HG02970 (cell line): ENCODE results near the gene CCDC112.
"Not testable (repeated sequence)": the region's sequence is repeated elsewhere in the genome, so short reads cannot be mapped to it uniquely, and the experiment has no call there.

Experiments used
- ATAC-seq: cut with Tn5 transposase; IDR thresholded peaks from one replicate; pipeline ENCODE4 v1.9.1; 2021; ENCODE audit warnings: mild to moderate bottlenecking, moderate library complexity, moderate number of reproducible peaks; ENCODE audit not compliant: unreplicated experiment, low FRiP score

CCDC112 gene

GRCh38 chr5:115265220-115265619 lies 31.2 kb downstream of the CCDC112 start:
- ATAC-seq = no peak

DNA sequence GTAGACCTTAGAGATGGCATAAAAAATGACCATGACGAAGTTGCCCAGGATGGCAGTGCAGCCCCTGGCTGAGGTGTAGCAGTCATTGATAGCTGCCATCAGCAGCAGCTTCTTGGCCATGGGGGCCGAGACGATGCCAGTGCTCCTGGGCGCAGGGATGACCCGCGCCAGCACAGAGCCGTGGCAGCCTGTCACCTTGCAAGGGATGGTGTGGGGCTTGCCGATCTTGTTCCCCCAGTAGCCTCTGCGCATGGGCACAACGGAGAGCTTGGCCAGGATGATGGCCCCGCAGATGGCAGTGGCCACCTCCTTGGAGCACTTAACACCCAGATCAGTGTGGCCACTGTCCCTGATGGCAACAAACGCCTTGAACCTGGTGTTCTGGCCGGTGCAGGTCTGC lies 31.7 kb downstream of the CCDC112 start:
- ATAC-seq = no peak

- no peak for ATAC-seq
Measured at GRCh38 chr5:115263078-115263380, 33.4 kb downstream of the CCDC112 start.

DNA sequence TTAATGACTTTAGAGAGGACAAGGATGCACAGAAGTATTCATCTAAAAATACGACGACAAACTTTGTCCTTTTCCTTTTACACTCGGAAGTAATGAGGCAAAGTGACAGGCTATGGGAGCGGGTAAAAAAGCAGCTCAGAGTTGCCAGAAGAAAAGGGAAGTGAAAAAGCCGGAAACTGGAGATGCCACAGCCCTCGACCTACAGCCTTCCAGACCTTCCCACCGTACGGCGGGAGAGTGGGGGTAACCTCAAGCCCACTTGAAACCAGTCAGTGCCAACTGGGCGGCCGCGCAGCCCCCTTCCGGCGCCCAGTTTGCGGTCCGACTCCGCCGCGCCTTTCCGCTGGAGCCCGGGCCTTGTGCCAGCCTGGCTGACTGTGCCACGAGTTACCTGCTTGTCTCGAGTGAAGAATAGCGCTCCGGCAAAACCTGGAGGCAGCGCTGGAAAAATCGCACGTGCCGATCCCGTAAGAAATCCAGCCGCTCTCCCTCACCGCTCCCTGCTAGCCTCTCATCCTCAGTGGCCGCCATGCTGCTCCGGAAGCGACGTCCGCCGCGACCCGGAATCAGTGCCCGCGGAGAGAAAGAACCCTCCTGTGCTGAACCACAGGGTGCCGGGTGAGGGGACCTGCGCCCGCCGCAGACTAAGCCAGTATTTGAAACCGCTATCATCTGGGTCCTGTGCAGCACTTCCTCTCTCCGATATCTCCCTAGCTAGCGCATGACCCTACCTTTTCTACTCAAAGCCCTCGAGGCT lies 34.0 kb downstream of the CCDC112 start, which contains the start of gene PGGT1B:
Gene PGGT1B, minus strand, starts transcription at position 557 of the 757 bp plus-strand sequence. Its CDS starts 26 bp downstream, at position 531.
- ATAC-seq = peak; percentile 75

DNA sequence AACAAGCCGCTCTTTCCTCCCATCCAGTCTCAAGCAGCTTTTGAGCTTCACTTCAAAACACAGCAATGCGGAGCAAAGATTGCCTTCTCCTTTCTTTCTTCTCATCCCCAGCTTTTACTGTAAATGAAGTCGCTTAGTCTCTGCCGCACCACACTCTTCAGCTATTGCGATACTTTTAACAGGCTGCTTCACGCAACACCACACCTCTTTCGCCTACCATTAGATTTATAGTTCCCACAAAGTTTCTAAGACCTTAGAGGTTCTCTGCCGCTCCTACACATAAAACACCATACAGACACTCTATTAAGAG lies 34.5 kb downstream of the CCDC112 start:
- ATAC-seq = peak; percentile 15

DNA sequence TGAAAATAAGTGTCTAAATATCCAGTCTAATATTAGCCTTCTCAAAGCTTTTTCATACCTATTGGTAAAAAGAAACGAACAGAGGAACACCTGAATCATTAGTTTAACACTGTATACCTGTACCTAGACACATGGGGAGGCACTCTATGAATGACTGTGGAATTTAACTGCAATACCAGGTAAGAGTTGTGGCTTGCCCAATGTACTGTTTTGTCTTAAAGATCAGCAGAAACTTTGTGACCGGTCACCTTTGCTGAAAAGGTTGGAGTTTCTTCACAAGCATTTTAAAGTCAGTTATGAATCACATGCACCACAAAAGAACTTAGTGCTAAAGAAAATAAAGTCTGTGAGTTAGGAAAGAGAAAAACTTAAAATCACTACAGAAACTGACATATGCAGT lies 36.2 kb downstream of the CCDC112 start:
- ATAC-seq = no peak

GRCh38 chr5:115257981-115258380 lies 38.5 kb downstream of the CCDC112 start:
- ATAC-seq = no peak

GRCh38 chr5:115249379-115249778 lies 47.1 kb downstream of the CCDC112 start:
- ATAC-seq = not testable (repeated sequence)

DNA sequence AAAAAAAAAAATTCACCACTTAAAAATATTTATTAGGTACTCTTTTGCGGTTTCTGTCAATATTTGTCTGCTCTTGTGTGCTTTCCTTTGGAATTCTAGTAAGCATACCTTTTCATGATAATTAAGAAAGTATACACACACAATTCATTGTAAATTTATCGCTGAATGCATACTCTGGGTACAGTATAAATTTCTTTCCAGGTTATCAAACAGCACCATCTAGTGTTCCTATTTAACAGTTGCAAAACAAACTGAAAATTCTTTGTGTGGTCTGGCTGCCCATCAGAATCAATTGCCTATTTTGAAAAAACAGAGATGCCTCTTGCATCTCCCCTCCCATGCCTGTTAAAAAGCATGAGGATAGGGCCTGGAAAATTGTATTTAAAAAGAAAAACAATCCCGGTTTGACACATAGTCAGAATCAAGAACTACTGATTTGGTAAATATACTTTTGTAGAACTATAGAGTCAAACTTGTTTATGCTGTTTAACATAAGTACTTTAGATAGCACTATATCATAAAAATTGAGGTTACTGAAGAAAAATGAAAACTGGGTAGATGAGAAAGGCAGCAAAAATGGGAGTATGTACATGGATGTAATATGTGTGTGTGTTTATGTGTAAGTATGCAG lies 50.0 kb downstream of the CCDC112 start:
- no peak for ATAC-seq

DNA sequence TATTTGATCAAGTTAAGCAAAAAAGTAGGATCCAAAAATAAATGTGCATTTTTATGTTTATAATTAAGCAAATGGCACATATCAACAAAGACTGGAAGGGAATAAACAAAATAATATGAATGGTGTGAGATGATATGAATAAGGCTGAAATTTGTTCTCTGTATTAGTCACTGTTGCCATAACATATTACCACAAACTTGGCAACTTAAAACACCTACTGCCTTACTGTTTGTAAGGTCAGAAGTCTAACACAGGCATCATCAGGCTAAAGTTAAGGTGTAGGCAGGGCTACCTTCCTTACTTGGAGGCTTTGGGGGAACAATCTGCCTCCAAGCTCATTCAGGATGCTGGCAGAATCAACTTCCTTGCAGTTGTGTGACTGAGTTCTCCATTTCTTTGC lies 53.0 kb downstream of the CCDC112 start:
- peak; percentile 69 for ATAC-seq

- no peak for ATAC-seq
Measured at GRCh38 chr5:115241881-115242642, 54.4 kb downstream of the CCDC112 start.

DNA sequence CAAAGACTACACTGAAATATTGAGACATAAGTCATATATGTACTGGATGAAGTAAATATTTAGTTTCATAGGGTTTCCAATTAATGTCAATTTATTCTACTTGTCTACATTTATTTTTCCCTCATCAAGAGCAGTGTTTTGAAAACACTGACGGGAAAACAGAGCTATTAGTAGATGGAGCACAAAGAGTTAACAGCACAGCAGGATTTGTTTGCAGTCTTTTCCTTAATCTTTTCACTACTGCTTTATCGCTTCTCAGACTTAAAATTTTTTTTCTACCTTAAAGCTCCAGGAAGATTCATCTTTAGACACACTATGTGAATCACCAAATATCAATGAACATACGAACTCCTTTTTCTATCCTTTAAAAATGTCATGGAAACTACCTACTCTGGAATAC lies 59.4 kb downstream of the CCDC112 start:
- ATAC-seq = no peak

- no peak for ATAC-seq
Measured at GRCh38 chr5:115236599-115236998, 59.9 kb downstream of the CCDC112 start.

DNA sequence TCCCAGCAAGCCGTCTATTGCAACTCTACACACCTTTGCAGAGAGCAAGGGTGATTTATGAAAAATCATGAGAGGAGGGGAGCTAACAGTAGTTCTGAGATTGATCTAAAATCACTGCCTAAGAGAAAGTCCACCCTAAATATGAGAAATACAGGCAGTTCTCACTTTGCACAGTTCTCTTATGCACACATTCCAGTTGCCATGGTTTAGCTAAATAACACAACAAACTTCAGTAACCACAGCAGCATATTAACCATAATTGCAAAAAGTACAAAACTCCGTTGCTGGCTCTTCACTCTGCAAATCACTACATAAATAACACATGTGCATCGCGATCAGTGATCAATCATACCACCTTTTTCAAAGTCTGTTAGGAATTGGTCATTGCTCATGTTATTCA lies 64.9 kb downstream of the CCDC112 start:
- no peak for ATAC-seq

DNA sequence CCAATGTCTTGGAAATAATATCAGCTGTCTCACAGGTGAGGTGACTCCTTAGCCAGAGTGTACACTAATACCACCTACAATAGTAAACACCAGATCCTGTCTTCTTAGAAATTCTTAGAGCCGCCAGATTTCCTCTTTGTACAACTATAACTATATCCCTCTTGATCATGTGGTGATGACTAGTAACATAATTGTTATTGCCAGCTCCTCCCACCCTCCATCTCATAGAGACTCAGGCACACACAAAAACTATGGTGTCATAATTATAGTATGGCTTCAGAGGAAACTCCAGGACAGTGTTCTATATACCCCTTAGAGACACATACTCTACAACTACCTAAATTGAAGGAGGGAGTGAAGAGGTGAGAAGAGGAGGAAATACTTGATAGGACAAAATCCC lies 66.8 kb downstream of the CCDC112 start:
- no peak for ATAC-seq

GRCh38 chr5:115227281-115227680 lies 69.2 kb downstream of the CCDC112 start:
- no peak for ATAC-seq
